ENCODE measurements around the gene NFKB2.

NFKB2 gene

GRCh38 chr10:102405632-102406031 is 10.1 kb downstream of the NFKB2 start:
- no peak for DNase-seq
- in situ Hi-C loops (cut with MboI; ENCODE audit: low pct_unique_long_range_greater_than_20kb, low sequenced_read_pairs) = no loop called here

- no peak for DNase-seq
These were observed 11.3 kb downstream of the NFKB2 start for GRCh38 chr10:102406815-102407214.

GRCh38 chr10:102407425-102408130 is 12.1 kb downstream of the NFKB2 start:
- in situ Hi-C loops (cut with MboI; ENCODE audit: low pct_unique_long_range_greater_than_20kb, low sequenced_read_pairs) = no loop called here
- no peak for DNase-seq

More at GRCh38 chr10:102406815-102407214, 11.3 kb downstream of the NFKB2 start:
- in situ Hi-C loops (cut with MboI; ENCODE audit: low pct_unique_long_range_greater_than_20kb, low sequenced_read_pairs) = no loop called here

DNA sequence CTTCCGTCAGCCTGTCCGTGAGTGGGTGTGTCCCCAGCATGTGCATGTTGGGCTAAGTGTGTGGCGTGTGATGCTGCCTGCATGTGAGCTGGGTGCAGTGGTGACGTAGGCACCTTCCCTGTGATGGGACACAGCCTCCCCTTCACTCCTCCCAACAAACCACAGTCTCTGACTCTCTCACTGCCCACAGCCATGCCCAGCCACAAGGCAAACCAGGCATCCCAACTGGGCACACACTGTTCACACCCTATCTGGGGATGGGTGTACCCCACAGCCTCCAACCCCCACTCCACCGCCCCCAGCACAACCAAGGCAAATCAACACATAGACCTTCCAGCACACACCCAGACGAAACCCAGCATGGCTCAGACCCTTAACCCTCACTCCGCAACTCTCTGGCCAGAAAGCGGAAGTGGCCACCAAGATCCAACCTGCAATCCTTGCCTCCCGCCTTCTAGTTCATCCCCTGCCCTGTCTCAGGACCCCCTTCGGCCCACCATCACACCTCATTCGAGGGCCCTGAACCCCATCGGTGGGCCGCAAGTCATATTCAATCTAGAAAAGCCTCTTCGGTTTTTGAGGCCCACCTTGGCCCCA is 12.7 kb downstream of the NFKB2 start:
- in situ Hi-C loops (cut with MboI; ENCODE audit: low pct_unique_long_range_greater_than_20kb, low sequenced_read_pairs) = no loop called here

DNA sequence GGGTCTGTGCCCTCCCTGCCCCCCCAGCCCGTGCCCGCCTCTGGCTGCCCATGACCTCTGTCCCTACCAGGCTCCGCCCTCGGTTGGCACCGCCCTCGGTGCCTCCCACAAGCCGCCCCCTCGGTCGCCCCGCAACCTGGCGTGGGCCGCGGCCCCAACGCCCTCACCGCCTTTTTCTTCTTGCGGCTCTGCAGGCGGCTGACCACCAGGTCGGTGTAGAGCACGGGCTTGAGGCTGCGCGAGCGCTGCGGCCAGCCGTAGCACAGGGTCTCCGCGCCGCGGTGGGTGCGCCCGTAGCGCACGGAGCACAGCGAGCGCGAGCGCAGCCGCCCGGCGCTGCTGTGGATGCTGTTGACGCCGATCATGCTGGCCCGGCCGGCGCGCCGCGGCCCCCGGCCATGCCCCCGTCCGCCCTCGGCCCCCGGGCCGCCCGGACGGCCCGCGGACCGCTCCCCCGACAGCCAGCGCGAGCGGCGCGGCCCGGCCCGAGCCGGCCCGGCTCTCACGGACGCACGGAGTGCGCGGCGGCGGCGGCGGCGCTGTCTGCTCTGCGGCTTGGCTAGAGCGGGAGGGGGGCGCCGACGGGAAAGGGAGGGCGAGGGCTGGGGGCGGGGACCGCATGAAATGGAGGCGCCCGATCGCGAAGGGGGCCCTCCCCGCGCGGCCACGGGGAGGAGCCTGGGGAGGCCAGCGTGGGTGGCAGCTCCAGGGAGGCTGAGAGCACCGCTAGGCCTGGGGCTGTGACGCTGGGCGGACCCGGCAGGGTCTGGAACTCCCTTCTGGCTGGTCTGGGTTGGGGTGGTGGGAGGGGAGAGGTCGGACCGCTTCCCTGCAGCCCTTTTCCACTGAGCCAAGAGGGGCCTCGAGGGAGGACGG is 13.5 kb downstream of the NFKB2 start:
- in situ Hi-C loops (cut with MboI; ENCODE audit: low pct_unique_long_range_greater_than_20kb, low sequenced_read_pairs) = no loop called here
- DNase-seq = no peak

More for the DNA sequence above, 12.7 kb downstream of the NFKB2 start:
- no peak for DNase-seq

DNA sequence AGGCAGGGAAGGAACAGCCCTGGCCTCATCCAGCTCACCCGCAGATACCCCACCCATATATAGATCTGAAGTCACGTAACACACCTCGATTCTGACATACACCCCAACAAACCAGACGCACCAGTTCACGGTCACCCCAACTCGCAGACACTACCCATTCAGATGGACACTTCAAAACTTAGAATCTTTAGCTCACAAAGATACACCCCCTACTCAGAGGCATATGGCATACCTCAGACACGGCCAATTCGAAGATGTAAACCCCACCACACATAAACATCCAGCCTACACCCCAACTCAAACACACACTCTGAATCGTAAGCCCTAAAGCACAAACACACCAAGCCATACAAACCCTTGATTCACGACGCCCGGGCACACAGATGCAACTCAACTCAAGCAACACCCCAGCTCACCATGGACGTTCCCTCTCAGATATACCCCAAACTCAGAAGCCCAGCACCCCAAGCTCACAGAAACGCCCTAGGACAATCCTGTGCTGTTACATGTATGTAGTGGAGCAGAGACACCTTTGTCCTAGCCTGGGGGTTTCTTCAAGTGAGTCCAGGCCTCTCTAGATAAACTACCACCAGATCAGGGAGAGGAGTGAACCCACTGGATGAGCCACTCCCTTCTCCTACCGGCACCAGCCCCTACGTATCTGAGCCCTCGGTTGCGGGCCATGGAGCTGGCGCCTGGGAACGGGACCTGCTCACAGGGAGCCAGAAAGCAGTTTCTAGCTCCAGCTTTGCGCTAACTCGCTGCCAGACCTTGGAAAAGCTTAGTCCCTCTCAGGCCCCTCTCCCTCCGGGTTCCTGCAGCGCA is 14.3 kb downstream of the NFKB2 start:
- in situ Hi-C loops (cut with MboI; ENCODE audit: low pct_unique_long_range_greater_than_20kb, low sequenced_read_pairs) = no loop called here
- no peak for DNase-seq

DNA sequence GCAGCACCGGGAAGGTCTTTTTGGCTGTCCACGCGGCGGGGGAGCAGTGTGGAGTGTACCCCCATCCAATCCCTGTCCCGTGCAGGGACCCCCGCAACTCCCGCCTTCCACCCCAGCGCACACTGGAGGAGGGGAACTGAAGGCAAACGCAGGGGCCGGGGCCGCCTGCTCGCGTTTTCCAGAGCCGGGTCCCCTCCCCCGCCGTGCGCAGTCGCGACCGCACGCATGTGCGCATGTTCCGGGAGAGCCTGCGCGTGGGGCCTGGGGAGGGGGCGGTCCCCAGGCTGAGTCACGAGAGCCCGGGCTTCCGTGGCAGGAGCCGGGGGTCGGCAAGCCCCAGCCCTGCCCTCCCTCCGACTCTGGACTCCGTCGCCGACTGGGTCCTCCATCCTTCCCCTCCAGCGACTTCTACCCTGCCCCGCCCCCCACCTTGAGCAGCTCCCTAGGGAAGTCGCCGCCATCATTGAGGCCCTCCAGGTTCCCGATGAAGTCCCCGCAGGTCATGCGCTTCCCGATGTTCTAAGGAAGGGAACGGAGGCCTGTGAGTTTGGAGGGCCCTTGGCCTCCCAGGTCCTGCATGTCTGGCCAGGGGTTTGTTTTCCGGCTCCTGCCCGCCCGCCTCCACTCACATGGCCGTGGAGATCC is 15.0 kb downstream of the NFKB2 start:
- no peak for DNase-seq
- in situ Hi-C loops (cut with MboI; ENCODE audit: low pct_unique_long_range_greater_than_20kb, low sequenced_read_pairs) = no loop called here

DNA sequence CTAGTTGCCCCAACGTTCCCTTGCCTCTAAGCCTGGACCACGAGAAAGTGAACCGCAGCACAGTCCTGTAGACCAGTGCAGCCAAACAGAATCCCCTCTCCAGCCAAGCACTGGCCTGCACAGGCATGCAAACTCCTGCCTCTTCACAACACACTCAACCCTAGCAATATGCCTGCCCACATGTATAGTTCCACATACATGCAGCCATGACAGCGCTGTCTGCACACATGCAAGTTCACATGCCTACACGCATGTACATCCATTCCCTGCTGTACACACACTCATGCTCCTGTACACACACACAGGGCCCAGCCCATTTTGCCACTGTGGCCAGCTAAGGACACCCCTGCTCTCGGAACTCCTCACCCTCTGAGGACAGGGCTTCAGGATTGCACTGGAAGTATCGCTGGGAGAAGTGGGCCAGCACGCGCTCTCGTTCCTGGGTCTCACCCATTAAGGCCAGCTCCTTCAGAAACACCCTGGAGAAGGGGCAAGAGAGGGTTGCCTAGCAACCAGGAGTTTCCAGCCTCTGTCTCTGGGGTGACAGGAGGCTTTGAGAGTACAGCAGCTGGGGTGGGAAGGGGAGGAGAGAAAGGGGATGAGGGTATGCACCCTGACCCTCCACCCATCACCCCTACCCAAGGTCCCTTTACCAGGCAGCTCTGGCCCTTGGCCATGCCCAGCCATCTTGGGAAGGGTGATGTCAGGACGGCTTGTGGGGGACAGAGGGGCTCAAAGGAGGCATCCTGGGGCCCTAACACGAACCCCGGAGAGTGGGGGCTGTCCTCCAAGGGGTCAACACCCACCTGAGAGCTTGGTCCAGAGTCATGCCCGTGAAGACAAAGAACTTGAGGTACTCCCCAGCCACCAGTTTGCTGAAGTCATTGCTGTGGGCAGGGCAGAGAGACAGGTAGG is 16.1 kb downstream of the NFKB2 start:
- in situ Hi-C loops (cut with MboI; ENCODE audit: low pct_unique_long_range_greater_than_20kb, low sequenced_read_pairs) = no loop called here
- no peak for DNase-seq

- in situ Hi-C loops (cut with MboI; ENCODE audit: low pct_unique_long_range_greater_than_20kb, low sequenced_read_pairs) = no loop called here
- no peak for DNase-seq
These were observed 16.8 kb downstream of the NFKB2 start for GRCh38 chr10:102412293-102412692.

GRCh38 chr10:102413053-102413705 is 17.7 kb downstream of the NFKB2 start:
- in situ Hi-C loops (cut with MboI; ENCODE audit: low pct_unique_long_range_greater_than_20kb, low sequenced_read_pairs) = no loop called here
- no peak for DNase-seq

DNA sequence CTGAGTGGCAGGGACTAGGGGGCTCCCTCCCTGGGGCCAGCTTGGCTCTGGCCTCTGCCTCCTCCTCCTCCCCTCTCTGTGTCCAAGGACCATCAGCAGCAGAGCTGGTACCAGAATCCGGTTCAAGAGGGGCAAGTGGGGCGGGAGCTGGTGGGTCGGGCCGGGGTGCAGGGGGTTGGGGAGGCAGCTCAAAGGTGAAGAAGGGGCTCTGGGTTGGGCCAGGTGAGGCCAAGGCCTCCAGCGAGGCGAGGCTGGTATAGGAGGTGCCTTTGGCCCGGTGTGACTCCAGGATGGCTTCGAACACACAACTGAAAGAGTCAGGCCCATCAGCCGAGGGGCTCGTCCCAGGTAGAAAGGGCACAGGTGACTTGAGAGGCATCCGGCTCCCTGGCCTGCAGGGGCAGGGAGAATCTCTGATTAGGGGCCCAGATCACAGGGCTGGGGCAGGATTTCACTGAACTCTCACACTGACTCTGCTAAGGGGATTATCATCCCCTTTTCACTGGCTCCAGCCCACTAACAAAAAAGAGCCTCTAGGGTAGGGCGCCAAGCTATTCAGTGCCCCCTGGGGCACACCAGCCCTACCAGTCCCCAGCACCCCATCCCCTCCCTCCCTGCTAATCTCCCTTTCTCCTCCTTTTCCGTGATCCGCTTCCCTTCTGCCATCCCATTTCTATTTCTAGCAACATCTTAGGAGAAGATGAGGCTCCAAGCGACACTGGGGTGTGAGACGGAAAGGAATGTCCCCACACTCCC is 18.5 kb downstream of the NFKB2 start:
- DNase-seq = no peak
- in situ Hi-C loops (cut with MboI; ENCODE audit: low pct_unique_long_range_greater_than_20kb, low sequenced_read_pairs) = no loop called here

GRCh38 chr10:102414749-102415148 is 19.2 kb downstream of the NFKB2 start:
- in situ Hi-C loops (cut with MboI; ENCODE audit: low pct_unique_long_range_greater_than_20kb, low sequenced_read_pairs) = no loop called here
- DNase-seq = no peak

GRCh38 chr10:102416283-102416682 is 20.8 kb downstream of the NFKB2 start:
- DNase-seq = no peak
- in situ Hi-C loops (cut with MboI; ENCODE audit: low pct_unique_long_range_greater_than_20kb, low sequenced_read_pairs) = no loop called here

DNA sequence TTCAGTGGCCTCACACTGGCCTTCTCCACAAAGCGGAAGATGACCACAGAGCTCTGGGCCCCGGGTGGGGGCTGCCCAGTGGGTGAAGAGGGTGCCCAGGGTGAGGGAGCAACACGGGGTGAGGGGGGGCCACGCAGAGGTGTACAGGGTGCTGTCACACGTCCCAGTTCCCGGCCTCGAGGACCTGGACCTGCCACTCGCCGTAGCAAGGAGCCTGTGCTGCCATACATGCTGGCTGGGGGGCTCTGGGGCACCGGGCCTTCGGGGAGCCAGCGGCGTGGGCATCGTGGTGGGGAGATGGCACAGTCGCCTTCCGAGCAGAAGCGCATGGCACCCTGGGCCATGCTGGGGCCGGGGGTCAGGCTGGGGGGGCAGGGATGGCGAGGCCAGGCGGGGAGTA is 21.2 kb downstream of the NFKB2 start:
- DNase-seq = no peak
- in situ Hi-C loops (cut with MboI; ENCODE audit: low pct_unique_long_range_greater_than_20kb, low sequenced_read_pairs) = no loop called here

DNA sequence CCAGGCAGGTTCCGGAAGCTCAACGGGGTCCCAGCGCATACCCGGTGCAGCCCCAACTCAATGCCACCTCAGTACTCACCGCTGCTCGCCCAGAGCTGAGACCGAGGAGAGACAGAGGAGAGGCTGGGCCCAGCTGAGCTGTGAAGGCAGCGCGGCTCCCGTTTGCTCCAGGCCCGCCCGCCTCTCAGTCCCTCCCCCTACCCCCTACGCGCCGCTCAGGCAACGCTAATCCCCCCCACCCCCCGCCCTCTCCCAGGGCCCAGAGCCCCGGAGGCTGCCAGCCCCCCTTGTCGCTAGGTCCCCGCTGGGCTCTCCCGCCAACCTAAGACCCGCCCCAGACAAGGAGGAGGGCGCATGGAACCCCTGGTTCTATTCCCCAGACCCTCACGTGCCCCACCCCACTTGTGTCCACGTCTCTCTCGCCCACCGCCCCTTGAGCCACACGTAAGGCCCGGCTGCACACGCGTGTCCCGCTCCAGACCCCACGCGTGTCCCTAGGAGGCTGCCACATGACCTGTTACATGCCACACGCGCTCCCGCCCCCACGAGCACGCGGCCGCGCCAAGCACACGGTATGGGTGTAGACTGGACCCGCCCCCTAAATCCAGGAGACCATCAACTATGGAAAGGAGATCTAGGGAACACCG is 23.2 kb downstream of the NFKB2 start, which contains the start of gene PSD:
Gene PSD (minus strand): TSS at position 164 of the 647 bp plus-strand sequence. CDS start 1,747 bp downstream, outside the sequence.
- in situ Hi-C loops (cut with MboI; ENCODE audit: low pct_unique_long_range_greater_than_20kb, low sequenced_read_pairs) = no loop called here
- DNase-seq = no peak
